Left colon (tissue), 2 donors: ENCODE measurements around the gene TOPORS. TPM values are rescaled to one million over a fixed set of nuclear protein-coding genes. Genes with fewer than 3 reads are reported as not detected.
A peak's percentile ranks its signal among the peaks of the same experiment; 100 is the strongest.
"Not testable (repeated sequence)": the region's sequence is repeated elsewhere in the genome, so short reads cannot be mapped to it uniquely, and the experiment has no call there.

Source experiments
- ATAC-seq: fragments of 200-7000 bp; cut with Tn5 transposase; one replicate; pipeline ENCODE4 v1.9.1; 2020; ENCODE audit warnings: mild to moderate bottlenecking, moderate library complexity
- DNase-seq, 2 donors: peaks; one replicate each; pipeline ENCODE4 v3.0.0-alpha.2; 2020
- intact Hi-C, 2 donors: fragments of 100-400 bp; cut with DNase I in 1 of 2; cut with micrococcal nuclease in 1 of 2; formaldehyde crosslinking; loops; one replicate each; pipeline versions ENCODE4 v1.11.2 to v1.14.0; 2022; cut with DNase I, micrococcal nuclease
- long read RNA-seq: library from polyadenylated mRNA; unstranded; transcript quantifications from one replicate; pipeline ENCODE4 v2.0.0, GENCODE V29; 2021
- total RNA-seq, 2 donors: library from RNA; stranded (reverse); fragmentation: NEBNext Ultra II Directional; extraction: Animal tissue kit (Norgen Biotek cat#: 25700); gene quantifications; one replicate each; pipeline ENCODE4 v1.2.1, GENCODE V29; 2021
- donor health status: DM: no; HTN: no; CAD: no.
- donor health status: DM: yes; HTN: yes; CAD: no.

The TOPORS gene
- 10 to 100 TPM; 12.3 to 15.3 TPM for total RNA-seq
- long read RNA-seq, full-length matches to known transcripts, result 24 of 29 reads
- long read RNA-seq, partial matches to known transcripts, result 1 of 29 reads
- long read RNA-seq, other reads (novel, unspliced or antisense), result 4 of 29 reads

- intact Hi-C loops, result no loop called here
- DNase-seq (peak; percentile 87 to 93), ATAC-seq (peak; percentile 91)
Measured at GRCh38 chr9:32552172-32552872, at the start of gene TOPORS, which contains the start of gene SMIM27. TOPORS (minus strand) TSS chr9:32552586; CDS start chr9:32552436, 150 bp downstream. SMIM27 (plus strand) TSS chr9:32552327; CDS start chr9:32552435, 108 bp downstream.

DNA sequence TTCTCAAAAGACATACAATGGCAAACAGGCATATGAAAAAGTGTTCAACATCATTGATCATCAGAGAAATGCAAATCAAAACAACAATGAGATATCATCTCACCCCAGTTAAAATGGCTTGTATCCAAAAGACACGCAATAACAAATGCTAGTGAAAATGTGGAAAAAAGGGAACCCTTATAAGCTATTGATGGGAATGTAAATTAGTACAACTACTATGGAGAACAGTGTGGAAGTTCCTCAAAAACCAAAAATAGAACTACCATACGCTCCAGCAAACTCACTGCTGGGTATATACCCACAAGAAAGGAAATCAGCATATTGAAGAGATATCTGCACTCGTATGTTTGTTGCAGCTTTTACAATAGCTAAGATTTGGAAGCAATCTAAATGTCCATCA is 46.6 kb upstream of the TOPORS start:
- DNase-seq, ATAC-seq, intact Hi-C loops: not testable (repeated sequence)

DNA sequence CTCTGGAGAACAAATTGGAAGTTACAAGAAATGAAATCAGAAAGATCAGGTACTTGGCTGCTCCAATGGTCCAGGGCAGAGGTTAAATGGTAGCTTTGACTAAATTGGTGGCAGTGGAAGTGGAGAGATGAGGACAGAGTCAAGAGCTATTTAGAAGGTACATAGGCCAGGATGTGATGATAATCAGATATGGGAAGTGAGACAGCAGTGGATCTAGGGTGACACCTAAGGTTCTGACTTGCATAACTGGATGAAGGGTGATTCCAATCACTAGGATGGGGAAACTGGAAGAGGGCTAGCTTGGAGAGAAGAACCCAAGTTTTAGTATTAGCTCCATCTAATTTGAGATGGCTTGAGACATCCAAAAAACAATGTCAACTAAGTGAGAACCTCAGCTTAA is 44.5 kb upstream of the TOPORS start:
- intact Hi-C loops, result no loop called here
- DNase-seq (no peak), ATAC-seq (no peak)

GRCh38 chr9:32596096-32596865 is 43.9 kb upstream of the TOPORS start:
- DNase-seq, result no peak
- no peak for ATAC-seq
- intact Hi-C loops, result no loop called here

DNA sequence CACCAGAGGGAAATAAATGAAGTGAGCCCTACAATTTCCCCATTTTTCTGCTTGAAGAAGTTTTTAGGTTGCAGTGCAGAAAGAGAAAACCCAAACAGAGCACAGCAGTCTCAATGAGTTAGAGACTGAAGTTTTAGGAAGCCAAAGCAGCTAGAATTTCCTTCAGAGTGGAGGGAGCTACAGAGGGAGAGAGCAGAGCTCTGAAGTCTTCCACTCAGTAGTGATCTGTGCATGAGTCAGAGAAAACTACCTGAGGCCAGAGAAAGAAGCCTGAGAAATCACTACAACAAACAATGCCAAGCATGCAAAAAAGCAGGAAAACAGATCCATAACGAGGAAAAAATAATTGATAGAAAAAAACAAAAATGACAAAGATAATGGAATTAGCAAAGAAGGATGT is 38.5 kb upstream of the TOPORS start:
- ATAC-seq (no peak), DNase-seq (no peak)
- intact Hi-C loops, result no loop called here

DNA sequence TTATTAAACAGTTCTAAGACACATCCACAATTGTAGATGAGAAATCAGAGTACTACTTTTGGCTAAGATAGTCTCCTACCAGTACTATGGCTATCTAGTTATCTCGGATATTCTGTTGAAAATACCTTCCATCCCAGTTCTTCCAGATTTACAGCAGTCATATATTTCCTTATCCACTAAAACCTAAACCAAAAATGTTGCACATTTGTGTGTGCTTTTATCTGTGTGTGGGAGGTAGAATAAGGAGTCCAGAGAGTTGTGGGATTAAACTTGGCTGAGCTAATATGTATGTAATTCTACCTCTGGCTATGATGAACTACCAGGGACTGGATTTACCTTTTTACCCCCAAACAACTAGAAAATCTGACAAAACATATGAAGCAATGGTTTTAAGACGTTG is 38.1 kb upstream of the TOPORS start:
- no peak for ATAC-seq
- no peak for DNase-seq
- intact Hi-C loops, result no loop called here

DNA sequence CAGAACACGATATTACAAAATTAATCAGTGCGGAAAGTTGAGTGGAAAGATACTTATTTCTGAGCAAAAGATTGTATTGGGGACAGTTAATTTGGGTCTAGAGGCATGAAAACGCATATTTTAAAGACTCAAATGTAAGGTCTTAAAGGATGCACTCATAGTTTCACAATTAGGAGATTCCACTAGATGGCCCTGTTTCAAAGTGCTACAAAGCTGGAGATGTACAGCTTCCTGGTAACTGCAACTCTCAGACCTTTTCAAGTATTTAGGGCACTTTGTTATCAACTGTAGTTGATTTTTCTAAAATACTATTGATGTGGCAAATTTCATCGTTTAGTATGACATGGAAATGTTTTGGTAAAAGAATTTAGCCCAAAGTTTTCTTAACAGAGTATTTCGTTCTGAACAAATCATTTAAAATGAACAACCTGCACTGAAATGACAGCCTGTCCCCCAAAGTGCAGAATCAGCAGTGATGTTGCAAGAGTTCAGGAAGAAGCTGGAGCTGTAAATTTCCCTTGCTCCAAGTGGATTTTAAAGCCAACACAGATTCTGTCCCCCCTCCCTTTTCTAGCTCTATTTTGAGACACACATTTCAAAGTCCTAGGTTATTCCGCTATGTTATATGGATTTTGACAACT is 36.8 kb upstream of the TOPORS start:
- ATAC-seq, result peak; percentile 51
- intact Hi-C loops, result loop anchor here in 1 of 2 donors (5.0 kb wide), 1 partner anchor 378 kb away; no protein-coding TSS in a partner anchor
- DNase-seq, result no peak

DNA sequence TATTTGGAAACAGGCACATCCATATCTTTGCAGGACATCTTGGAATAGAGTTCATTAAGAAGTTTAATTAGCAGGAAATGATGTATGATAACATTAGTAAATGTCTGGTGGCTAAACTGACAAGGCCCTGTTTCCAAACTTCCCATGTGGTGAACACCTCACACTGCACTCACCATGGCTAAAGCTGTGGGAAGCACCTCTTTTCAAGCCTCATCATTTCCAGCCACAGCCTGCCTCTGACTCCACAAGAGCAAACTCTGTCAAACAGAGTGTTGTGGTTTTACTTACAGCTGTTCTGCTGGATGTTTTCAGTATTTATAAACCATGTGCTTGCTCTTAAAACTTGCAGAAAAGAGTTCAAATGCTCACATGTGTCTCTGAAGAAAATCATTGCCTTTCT is 35.5 kb upstream of the TOPORS start:
- intact Hi-C loops, result loop anchor here in 1 of 2 donors (5.0 kb wide), 1 partner anchor 379 kb away; no protein-coding TSS in a partner anchor
- ATAC-seq, result no peak
- DNase-seq, result no peak

DNA sequence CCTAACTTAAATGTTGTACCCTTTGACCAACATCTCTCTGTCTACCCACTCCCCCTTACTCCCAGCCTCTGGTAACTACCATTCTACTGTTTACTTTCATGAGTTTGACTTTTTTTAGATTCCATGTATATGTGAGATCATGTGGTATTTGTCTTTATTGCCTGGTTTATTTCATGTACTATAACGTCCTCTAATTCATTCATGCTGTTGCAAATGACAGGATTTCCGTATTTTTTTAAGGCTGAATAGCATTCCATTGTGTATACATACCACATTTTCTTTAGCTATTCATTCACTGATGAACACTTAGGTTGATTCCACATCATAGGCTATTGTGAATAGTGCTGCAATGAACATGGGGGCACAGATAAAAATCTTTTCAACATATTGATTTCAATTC is 32.4 kb upstream of the TOPORS start:
- intact Hi-C loops, result loop anchor here in 1 of 2 donors (5.0 kb wide), 1 partner anchor 383 kb away; no protein-coding TSS in a partner anchor
- ATAC-seq, result no peak
- no peak for DNase-seq

GRCh38 chr9:32581512-32582143 is 29.2 kb upstream of the TOPORS start:
- intact Hi-C loops, result loop anchor here in 1 of 2 donors (2.0 kb wide), 1 partner anchor 205 kb away; no protein-coding TSS in a partner anchor
- ATAC-seq (peak; percentile 37), DNase-seq (no peak)

- no peak for ATAC-seq
- no peak for DNase-seq
- intact Hi-C loops, result loop anchor here in 1 of 2 donors (2.0 kb wide), 1 partner anchor 204 kb away; no protein-coding TSS in a partner anchor
Measured at GRCh38 chr9:32580631-32581300, 28.4 kb upstream of the TOPORS start.

- intact Hi-C loops, result loop anchor here (2.0 to 10.0 kb wide), 2 partner anchors 203 to 205 kb away; no protein-coding TSS in a partner anchor
- ATAC-seq (peak; percentile 63), DNase-seq (peak; percentile 42 to 81)
Measured at GRCh38 chr9:32579706-32580331, 27.4 kb upstream of the TOPORS start.

DNA sequence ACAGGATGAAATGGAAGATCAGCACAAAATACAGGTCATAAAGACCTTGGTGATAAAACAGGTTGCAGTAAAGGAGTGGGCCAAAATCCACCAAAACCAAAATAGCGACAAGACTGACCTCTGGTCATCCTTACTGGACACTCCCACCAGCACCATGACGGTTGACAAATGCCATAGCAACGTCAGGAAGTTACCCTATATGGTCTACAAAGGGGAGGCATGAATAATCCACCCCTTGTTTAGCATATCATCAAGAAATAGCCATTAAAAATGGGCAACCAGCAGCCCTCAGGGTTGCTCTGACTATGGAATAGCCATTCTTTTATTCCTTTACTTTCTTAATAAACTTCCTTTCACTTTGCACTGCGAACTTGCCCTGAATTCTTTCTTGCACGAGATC is 26.6 kb upstream of the TOPORS start:
- intact Hi-C loops, result loop anchor here in 1 of 2 donors (10.0 kb wide), 1 partner anchor 204 kb away; no protein-coding TSS in a partner anchor
- DNase-seq (no peak), ATAC-seq (no peak)

- no peak for DNase-seq
- no peak for ATAC-seq
- intact Hi-C loops, result loop anchor here in 1 of 2 donors (10.0 kb wide), 1 partner anchor 203 kb away; no protein-coding TSS in a partner anchor
Measured at GRCh38 chr9:32577316-32577715, 24.9 kb upstream of the TOPORS start.

DNA sequence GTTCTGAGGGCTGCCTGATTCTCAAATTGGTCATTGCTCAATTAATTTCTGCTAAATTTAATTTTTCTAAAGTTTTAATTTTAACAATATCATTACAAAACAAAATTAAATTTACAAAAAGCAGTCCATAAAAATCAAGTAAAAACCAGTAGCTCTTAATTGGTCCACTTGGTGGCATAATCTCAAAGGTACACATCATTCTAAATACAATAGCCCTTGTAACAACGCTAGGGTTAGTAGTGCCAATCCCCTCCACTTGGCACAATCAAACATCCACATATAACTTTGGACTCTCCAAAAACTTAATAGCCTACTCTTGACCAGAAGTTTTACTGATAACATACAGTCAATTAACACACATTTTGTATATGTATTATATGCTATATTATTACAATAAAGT is 22.5 kb upstream of the TOPORS start:
- intact Hi-C loops, result loop anchor here (5.0 to 10.0 kb wide), 3 partner anchors 53 to 200 kb away; partner anchors contain the start of gene ACO1 (in 1 of the 2)
- DNase-seq, result no peak
- ATAC-seq, result no peak

- intact Hi-C loops, result loop anchor here (5.0 to 10.0 kb wide), 3 partner anchors 52 to 199 kb away; partner anchors contain the start of gene ACO1 (in 1 of the 2)
- ATAC-seq (no peak), DNase-seq (no peak)
Measured at GRCh38 chr9:32573821-32574220, 21.4 kb upstream of the TOPORS start.

DNA sequence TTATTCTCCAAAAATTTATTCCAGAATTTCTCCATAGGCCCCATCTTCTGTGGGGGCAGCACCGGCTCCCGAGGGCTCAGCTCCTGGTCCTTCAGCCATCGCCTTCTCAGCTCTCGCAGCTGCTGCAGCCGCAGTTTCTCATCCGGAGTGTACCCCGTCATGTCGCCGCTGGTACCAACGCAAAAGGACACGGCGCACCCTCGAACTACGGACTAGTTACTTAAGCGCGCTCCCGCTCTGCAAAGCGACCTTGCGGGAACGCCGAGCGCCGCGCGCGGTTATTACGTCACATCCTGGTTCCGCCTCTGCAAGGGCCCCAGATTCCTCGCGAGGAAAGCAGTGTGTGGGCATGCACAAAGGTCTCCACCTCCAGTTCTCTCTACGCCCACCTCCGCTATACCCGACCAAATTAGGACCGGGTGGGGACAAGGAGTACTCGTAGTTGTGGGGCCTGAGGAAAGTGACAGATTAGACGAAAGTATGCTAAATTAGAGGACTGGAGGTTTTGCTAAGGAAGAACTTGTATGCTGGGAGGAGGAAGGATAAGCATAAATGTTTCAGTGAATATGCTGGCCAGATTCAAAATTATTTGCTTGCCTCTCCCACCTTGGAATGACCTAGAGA is 20.6 kb upstream of the TOPORS start, which contains the start of gene NDUFB6:
Gene NDUFB6 (minus strand): TSS at position 260 of the 624 bp plus-strand sequence. CDS start 99 bp downstream, at position 161.
- DNase-seq (peak; percentile 95 to 98), ATAC-seq (peak; percentile 98)
- intact Hi-C loops, result loop anchor here (5.0 to 10.0 kb wide), 3 partner anchors 51 to 198 kb away; partner anchors contain the start of gene ACO1 (in 1 of the 2)
